GM12878 (cell line): Measurements from ENCODE around the gene RCAN2. TPM values are rescaled to one million over a fixed set of nuclear protein-coding genes. Genes with fewer than 3 reads are reported as not detected.

Source experiments
- ATAC-seq: fragments of 200-7000 bp; cut with Tn5 transposase; 3 replicates; pipeline ENCODE4 v1.9.1; 2020; ENCODE audit warnings: mild to moderate bottlenecking, moderate library complexity
- BruUV-seq: library from RNA; stranded (reverse); fragments of 400-500 nt; replicated peaks from 2 replicates; lab custom pipeline; 2021; lab: Mats Ljungman, UMichigan
- CTCF ChIA-PET: fragments of 300-600 bp; sonication (Branson Sonifier 250); formaldehyde crosslinking; extraction: SDS; loops from one replicate; lab custom pipeline; 2021; ENCODE audit warnings: inconsistent platforms; lab: Yijun Ruan, JAX
- POLR2A ChIA-PET: fragments of 350-600 bp; formaldehyde crosslinking; extraction: SDS; loops from one replicate; lab custom pipeline; 2021; ENCODE audit warnings: inconsistent platforms; lab: Charles Lee
- RAD21 ChIA-PET: fragments of 300-600 bp; sonication (Branson Sonifier 250); formaldehyde crosslinking; loops from one replicate; lab custom pipeline; 2023; ENCODE audit warnings: antibody characterized with exemption; ENCODE audit not compliant: unreplicated experiment; lab: Charles Lee
- SMC1A ChIA-PET: fragments of 300-600 bp; sonication (Branson Sonifier 250); formaldehyde crosslinking; loops from one replicate; lab custom pipeline; 2023; ENCODE audit not compliant: unreplicated experiment, uncharacterized antibody; lab: Charles Lee
- DNase-seq: peaks from one replicate; pipeline ENCODE4 v3.0.0-alpha.2; 2011; ENCODE audit warnings: low read depth, low spot score
- FAIRE-seq: peaks from 3 replicates; lab custom pipeline; 2011; peaks lifted over from hg19 to GRCh38; lab: Jason Lieb, UNC
- H2AFZ ChIP-seq: 2 replicates; pipeline ENCODE4 v1.6.0; 2011; ENCODE audit warnings: low read depth, low read length, control low read depth; ENCODE audit not compliant: control insufficient read depth
- H3K27ac ChIP-seq: 2 replicates; pipeline ENCODE4 v1.5.1; 2011; ENCODE audit warnings: control low read depth; ENCODE audit not compliant: control insufficient read depth, insufficient read depth
- H3K27me3 ChIP-seq, 2 experiments: replicated peaks in 1 of 2; 2 replicates each; pipeline versions ENCODE4 v1.6.0 to v1.6.1; 2011; ENCODE audit warnings: low read length in 1 of 2; ENCODE audit not compliant: control insufficient read depth in 2 of 2, insufficient read depth in 2 of 2
- H3K36me3 ChIP-seq, 2 experiments: 2 replicates each; pipeline ENCODE4 v1.5.1; 2011; ENCODE audit warnings: low read length in 1 of 2; ENCODE audit not compliant: control insufficient read depth in 2 of 2, insufficient read depth in 2 of 2
- H3K4me1 ChIP-seq: 2 replicates; pipeline ENCODE4 v1.6.1; 2011; ENCODE audit warnings: mild to moderate bottlenecking, low read length, moderate library complexity, mixed read lengths; ENCODE audit not compliant: control insufficient read depth, insufficient read depth
- H3K4me2 ChIP-seq: 2 replicates; pipeline ENCODE4 v1.6.0; 2011; ENCODE audit warnings: control low read depth; ENCODE audit not compliant: control insufficient read depth, insufficient read depth
- H3K4me3 ChIP-seq: fragments of 200-600 bp; sonication (generic); 2 replicates; pipeline ENCODE4 v1.5.1; 2016
- H3K79me2 ChIP-seq: 2 replicates; pipeline ENCODE4 v1.6.0; 2011; ENCODE audit warnings: low read length; ENCODE audit not compliant: control insufficient read depth, insufficient read depth
- H3K9ac ChIP-seq: 2 replicates; pipeline ENCODE4 v1.8.0; 2011; ENCODE audit warnings: low read length, control low read depth, mixed read lengths; ENCODE audit not compliant: control insufficient read depth, insufficient read depth
- H3K9me3 ChIP-seq: replicated peaks from 3 replicates; pipeline ENCODE4 v1.5.1; 2011; ENCODE audit warnings: mild to moderate bottlenecking, low read length; ENCODE audit not compliant: control insufficient read depth, insufficient read depth
- H4K20me1 ChIP-seq: 2 replicates; pipeline ENCODE4 v1.6.0; 2011; ENCODE audit not compliant: control insufficient read depth, insufficient read depth
- BCL3 ChIP-seq: IDR thresholded peaks from 2 replicates; pipeline ENCODE4 v1.6.1; 2011; ENCODE audit warnings: borderline replicate concordance, low read depth, mild to moderate bottlenecking, moderate library complexity, low read length; ENCODE audit not compliant: insufficient read depth, poor library complexity, severe bottlenecking
- CHD2 ChIP-seq: IDR thresholded peaks from 2 replicates; pipeline ENCODE4 v1.6.1; 2011; ENCODE audit warnings: low read depth, low read length, improper control_type of control experiment, borderline replicate concordance
- CHD4 ChIP-seq: fragments of 200-600 bp; sonication (generic); IDR thresholded peaks from 2 replicates; pipeline ENCODE4 v1.6.1; 2016; ENCODE audit warnings: mild to moderate bottlenecking
- E2F8 ChIP-seq: fragments of 450-650 bp; IDR thresholded peaks from 2 replicates; pipeline ENCODE4 v1.6.1; 2018; ENCODE audit warnings: mild to moderate bottlenecking, low read depth, moderate library complexity; ENCODE audit not compliant: partially characterized antibody
- EED ChIP-seq: sonication (generic); IDR thresholded peaks from 2 replicates; pipeline ENCODE4 v1.6.1; 2016; ENCODE audit warnings: antibody characterized with exemption, low read depth
- FOXM1 ChIP-seq: IDR thresholded peaks from 2 replicates; pipeline ENCODE4 v1.6.1; 2012; ENCODE audit warnings: low read depth, mild to moderate bottlenecking, inconsistent platforms, low read length, moderate library complexity
- HCFC1 ChIP-seq: fragments of 150-350 bp; IDR thresholded peaks from 2 replicates; pipeline ENCODE4 v1.6.1; 2014; ENCODE audit warnings: low read length
- HDAC6 ChIP-seq: fragments of 200-600 bp; sonication (generic); IDR thresholded peaks from one replicate; pipeline ENCODE4 v1.8.0; 2017; ENCODE audit warnings: antibody characterized with exemption; ENCODE audit not compliant: unreplicated experiment
- JUND ChIP-seq: IDR thresholded peaks from 2 replicates; pipeline ENCODE4 v1.6.1; 2012; ENCODE audit warnings: low read depth, mild to moderate bottlenecking, low read length, improper control_type of control experiment, moderate library complexity
- MEF2B ChIP-seq: fragments of 450-650 bp; IDR thresholded peaks from 2 replicates; pipeline ENCODE4 v1.6.1; 2018; ENCODE audit warnings: mild to moderate bottlenecking, moderate library complexity; ENCODE audit not compliant: partially characterized antibody, poor library complexity, severe bottlenecking
- NFIC ChIP-seq: IDR thresholded peaks from 2 replicates; pipeline ENCODE4 v1.6.1; 2012; ENCODE audit warnings: low read depth, mild to moderate bottlenecking, inconsistent platforms, low read length, moderate library complexity
- POLR2A ChIP-seq: IDR thresholded peaks from 2 replicates; pipeline ENCODE4 v1.6.1; 2011; ENCODE audit warnings: low read depth, mild to moderate bottlenecking, low read length
- RAD51 ChIP-seq: fragments of 450-650 bp; IDR thresholded peaks from 2 replicates; pipeline ENCODE4 v1.6.1; 2016; ENCODE audit warnings: moderate library complexity, mild to moderate bottlenecking, inconsistent platforms
- RELA ChIP-seq: fragments of 450-650 bp; IDR thresholded peaks from 2 replicates; pipeline ENCODE4 v1.8.0; 2014; ENCODE audit warnings: borderline replicate concordance; ENCODE audit not compliant: partially characterized antibody
- RFX5 ChIP-seq: IDR thresholded peaks from 2 replicates; pipeline ENCODE4 v1.6.1; 2011; ENCODE audit warnings: low read depth, low read length, improper control_type of control experiment
- WGBS: methylation state at CpG from one replicate; pipeline ENCODE4 v1.1.6; 2016; ENCODE audit warnings: low lambda C conversion rate; ENCODE audit not compliant: insufficient replicate concordance, insufficient coverage; ENCODE audit errors: missing lambda C conversion rate; 5-methylcytosine and 5-hydroxymethylcytosine counted together
- in situ Hi-C: fragments of 300-500 bp; cut with MboI; formaldehyde crosslinking; loops from 9 replicates; pipeline ENCODE4 v1.14.3; 2018; ENCODE audit warnings: mixed read lengths
- intact Hi-C: fragments of 100-400 bp; cut with micrococcal nuclease; formaldehyde crosslinking; loops from one replicate; pipeline ENCODE4 v1.14.2; 2022; ENCODE audit not compliant: unreplicated experiment
- polyA plus RNA-seq, 11 experiments: library from polyadenylated mRNA; depleted of rRNA in 4 of 11; unstranded in 6 of 11; stranded (reverse) in 5 of 11; fragments of >200 nt; fragmentation: Nextera tagmentation in 4 of 11; fragmentation: Illumina TruSeq in 1 of 11; extraction: Ambion mirVana in 4 of 11; extraction: Trizol in 1 of 11; gene quantifications; 1 replicate in 1 of 11; 2 replicates in 10 of 11; pipeline versions ENCODE4 v1.2.1 to v1.2.3, GENCODE V29; 2011 to 2016; ENCODE audit warnings: inconsistent platforms in 2 of 11, missing spikeins in 2 of 11, low read depth in 1 of 11
- total RNA-seq, 4 experiments: library from RNA; depleted of rRNA in 3 of 4; stranded (reverse); fragments of >200 nt in 3 of 4; fragmentation: Illumina TruSeq in 1 of 4; extraction: Trizol in 1 of 4; gene quantifications; 2 replicates each; pipeline versions ENCODE4 v1.2.1 to v1.2.3, GENCODE V29; 2013 to 2021
- TF ChIP-seq, protein P1 (sequence below): fragments of 450-650 bp; formaldehyde crosslinking; IDR thresholded peaks from 2 replicates; pipeline ENCODE4 v1.4.0; 2022; ENCODE audit warnings: mild to moderate bottlenecking, moderate library complexity
- TF ChIP-seq, protein P2 (sequence below): IDR thresholded peaks from 2 replicates; pipeline ENCODE4 v1.6.1; 2012; ENCODE audit warnings: low read length, inconsistent platforms

The RCAN2 gene
- total and polyA plus RNA-seq, 10 of the 15 experiments (the other 5 are each of a cell fraction or from before 2014, with no cell fraction given), result 0.06 TPM; not detected in 9

DNA sequence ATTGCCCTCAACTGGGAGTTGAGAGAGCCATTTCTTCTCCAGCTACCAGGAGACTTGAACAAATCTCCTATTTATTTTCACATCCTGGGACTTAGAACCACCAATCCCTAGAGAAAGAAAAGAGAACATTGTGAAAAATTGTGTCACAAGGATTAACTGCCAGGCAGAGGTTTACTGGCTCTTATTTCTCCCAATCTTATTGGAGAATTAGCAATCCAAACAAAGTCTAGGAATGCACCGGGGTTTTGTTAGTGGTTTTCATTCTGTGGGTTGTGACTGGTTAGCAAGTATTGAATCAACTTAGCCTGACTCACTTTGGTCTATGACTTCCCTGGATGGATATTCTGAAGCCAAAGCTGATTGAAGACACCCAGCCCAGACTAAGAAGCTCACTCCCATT lies 299.3 kb downstream of the RCAN2 start:
- H3K27ac ChIP-seq, result no peak overlapping the region
- no peak overlapping the region for H3K9ac ChIP-seq
- H3K79me2 ChIP-seq, result no peaks in the 10 kb centered on the region
- ChIA-PET RAD21 (no interaction called here), POLR2A (no interaction called here), CTCF (no interaction called here), SMC1A (interaction anchor here (0.6 kb wide), 1 partner anchor 33 kb away, joined by 4 read pairs; no protein-coding TSS in a partner anchor)
- no peak overlapping the region for H2AFZ ChIP-seq
- no peak for ATAC-seq
- BruUV-seq, result no TSS peak
- no peak overlapping the region for H3K4me2 ChIP-seq
- no peaks in the 10 kb centered on the region for H4K20me1 ChIP-seq
- H3K9me3 ChIP-seq, result no peaks in the 10 kb centered on the region; the same call in 2 of the 3 replicates
- FAIRE-seq, result no peak
- no peaks in the 10 kb centered on the region for H3K4me1 ChIP-seq
- no peak for DNase-seq
- H3K4me3 ChIP-seq, result no peak overlapping the region
- no peaks in the 10 kb centered on the region for H3K36me3 ChIP-seq
- in situ Hi-C loops, result no loop called here
- WGBS, result 81% methylated on average over 1 of the region's 1 CpG
- intact Hi-C loops, result no loop called here
- H3K27me3 ChIP-seq, result peaks cover 0 to 2% of the 10 kb centered on the region in 2 experiments; a peak in 2 of 4 replicates
- no peak for TF ChIP-seq EED
- TF ChIP-seq E2F8, result no peak
- TF ChIP-seq, protein P1, sequence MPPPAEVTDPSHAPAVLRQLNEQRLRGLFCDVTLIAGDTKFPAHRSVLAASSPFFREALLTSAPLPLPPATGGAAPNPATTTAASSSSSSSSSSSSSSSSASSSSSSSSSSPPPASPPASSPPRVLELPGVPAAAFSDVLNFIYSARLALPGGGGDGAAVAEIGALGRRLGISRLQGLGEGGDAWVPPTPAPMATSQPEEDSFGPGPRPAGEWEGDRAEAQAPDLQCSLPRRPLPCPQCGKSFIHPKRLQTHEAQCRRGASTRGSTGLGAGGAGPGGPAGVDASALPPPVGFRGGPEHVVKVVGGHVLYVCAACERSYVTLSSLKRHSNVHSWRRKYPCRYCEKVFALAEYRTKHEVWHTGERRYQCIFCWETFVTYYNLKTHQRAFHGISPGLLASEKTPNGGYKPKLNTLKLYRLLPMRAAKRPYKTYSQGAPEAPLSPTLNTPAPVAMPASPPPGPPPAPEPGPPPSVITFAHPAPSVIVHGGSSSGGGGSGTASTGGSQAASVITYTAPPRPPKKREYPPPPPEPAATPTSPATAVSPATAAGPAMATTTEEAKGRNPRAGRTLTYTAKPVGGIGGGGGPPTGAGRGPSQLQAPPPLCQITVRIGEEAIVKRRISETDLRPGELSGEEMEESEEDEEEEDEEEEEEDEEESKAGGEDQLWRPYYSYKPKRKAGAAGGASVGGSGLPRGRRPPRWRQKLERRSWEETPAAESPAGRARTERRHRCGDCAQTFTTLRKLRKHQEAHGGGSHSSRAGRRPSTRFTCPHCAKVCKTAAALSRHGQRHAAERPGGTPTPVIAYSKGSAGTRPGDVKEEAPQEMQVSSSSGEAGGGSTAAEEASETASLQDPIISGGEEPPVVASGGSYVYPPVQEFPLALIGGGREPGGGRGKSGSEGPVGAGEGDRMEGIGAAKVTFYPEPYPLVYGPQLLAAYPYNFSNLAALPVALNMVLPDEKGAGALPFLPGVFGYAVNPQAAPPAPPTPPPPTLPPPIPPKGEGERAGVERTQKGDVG (CRISPR knock-in tag), result no peak
- TF ChIP-seq RFX5, result no peak
- no peak for TF ChIP-seq CHD2
- no peak for TF ChIP-seq HCFC1
- no peak for TF ChIP-seq BCL3
- TF ChIP-seq JUND, result no peak
- no peak for TF ChIP-seq RAD51
- TF ChIP-seq POLR2A, result no peak
- TF ChIP-seq, protein P2, sequence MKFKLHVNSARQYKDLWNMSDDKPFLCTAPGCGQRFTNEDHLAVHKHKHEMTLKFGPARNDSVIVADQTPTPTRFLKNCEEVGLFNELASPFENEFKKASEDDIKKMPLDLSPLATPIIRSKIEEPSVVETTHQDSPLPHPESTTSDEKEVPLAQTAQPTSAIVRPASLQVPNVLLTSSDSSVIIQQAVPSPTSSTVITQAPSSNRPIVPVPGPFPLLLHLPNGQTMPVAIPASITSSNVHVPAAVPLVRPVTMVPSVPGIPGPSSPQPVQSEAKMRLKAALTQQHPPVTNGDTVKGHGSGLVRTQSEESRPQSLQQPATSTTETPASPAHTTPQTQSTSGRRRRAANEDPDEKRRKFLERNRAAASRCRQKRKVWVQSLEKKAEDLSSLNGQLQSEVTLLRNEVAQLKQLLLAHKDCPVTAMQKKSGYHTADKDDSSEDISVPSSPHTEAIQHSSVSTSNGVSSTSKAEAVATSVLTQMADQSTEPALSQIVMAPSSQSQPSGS, result no peak
- no peak for TF ChIP-seq CHD4
- no peak for TF ChIP-seq MEF2B
- TF ChIP-seq NFIC, result no peak
- no peak for TF ChIP-seq RELA
- TF ChIP-seq HDAC6, result no peak
- no peak for TF ChIP-seq FOXM1
